HG03521 (cell line): Measurements from ENCODE around the gene C10orf90.

Source experiments
- ATAC-seq: cut with Tn5 transposase; IDR thresholded peaks from one replicate; pipeline ENCODE4 v1.9.1; 2021; ENCODE audit warnings: mild to moderate bottlenecking, moderate library complexity; ENCODE audit not compliant: unreplicated experiment

C10orf90 gene

GRCh38 chr10:126639084-126639483, 31.4 kb downstream of the C10orf90 start:
- ATAC-seq = no peak

GRCh38 chr10:126638542-126638941, 32.0 kb downstream of the C10orf90 start:
- ATAC-seq = no peak

- ATAC-seq = no peak
Measured at GRCh38 chr10:126637501-126637900, 33.0 kb downstream of the C10orf90 start.

GRCh38 chr10:126634911-126635310, 35.6 kb downstream of the C10orf90 start:
- ATAC-seq = no peak

- ATAC-seq = no peak
Measured at GRCh38 chr10:126634347-126634746, 36.1 kb downstream of the C10orf90 start.

- no peak for ATAC-seq
Measured at GRCh38 chr10:126632705-126633104, 37.8 kb downstream of the C10orf90 start.

- no peak for ATAC-seq
Measured at GRCh38 chr10:126629925-126630624, 40.4 kb downstream of the C10orf90 start.

- no peak for ATAC-seq
Measured at GRCh38 chr10:126628746-126629145, 41.7 kb downstream of the C10orf90 start.

GRCh38 chr10:126621846-126622245, 48.6 kb downstream of the C10orf90 start:
- no peak for ATAC-seq

- no peak for ATAC-seq
Measured at GRCh38 chr10:126618466-126618865, 52.0 kb downstream of the C10orf90 start.

- ATAC-seq = no peak
Measured at GRCh38 chr10:126617733-126618132, 52.8 kb downstream of the C10orf90 start.

GRCh38 chr10:126617208-126617607, 53.3 kb downstream of the C10orf90 start:
- ATAC-seq = no peak

- ATAC-seq = no peak
Measured at GRCh38 chr10:126616737-126617136, 53.8 kb downstream of the C10orf90 start.

GRCh38 chr10:126611303-126611702, 59.2 kb downstream of the C10orf90 start:
- no peak for ATAC-seq

- ATAC-seq = no peak
Measured at GRCh38 chr10:126609566-126609965, 60.9 kb downstream of the C10orf90 start.

- ATAC-seq = no peak
Measured at GRCh38 chr10:126599949-126600682, 70.4 kb downstream of the C10orf90 start.

GRCh38 chr10:126598009-126598408, 72.5 kb downstream of the C10orf90 start:
- ATAC-seq = no peak

GRCh38 chr10:126597211-126597610, 73.3 kb downstream of the C10orf90 start:
- no peak for ATAC-seq

GRCh38 chr10:126596472-126597016, 73.9 kb downstream of the C10orf90 start:
- ATAC-seq = no peak

- ATAC-seq = no peak
Measured at GRCh38 chr10:126595160-126595559, 75.3 kb downstream of the C10orf90 start.

- no peak for ATAC-seq
Measured at GRCh38 chr10:126593968-126594701, 76.4 kb downstream of the C10orf90 start.
